NCI-H1048 (cell line): ENCODE data around the gene TUBGCP3.

Experiments
- DNase-seq: peaks from one replicate; lab custom pipeline; 2025; lab: John Stamatoyannopoulos, UW

The TUBGCP3 gene

GRCh38 chr13:112442483-112443090 is 145.4 kb downstream of the TUBGCP3 start:
- no peak for DNase-seq

GRCh38 chr13:112441779-112442310 is 146.1 kb downstream of the TUBGCP3 start:
- no peak for DNase-seq

DNA sequence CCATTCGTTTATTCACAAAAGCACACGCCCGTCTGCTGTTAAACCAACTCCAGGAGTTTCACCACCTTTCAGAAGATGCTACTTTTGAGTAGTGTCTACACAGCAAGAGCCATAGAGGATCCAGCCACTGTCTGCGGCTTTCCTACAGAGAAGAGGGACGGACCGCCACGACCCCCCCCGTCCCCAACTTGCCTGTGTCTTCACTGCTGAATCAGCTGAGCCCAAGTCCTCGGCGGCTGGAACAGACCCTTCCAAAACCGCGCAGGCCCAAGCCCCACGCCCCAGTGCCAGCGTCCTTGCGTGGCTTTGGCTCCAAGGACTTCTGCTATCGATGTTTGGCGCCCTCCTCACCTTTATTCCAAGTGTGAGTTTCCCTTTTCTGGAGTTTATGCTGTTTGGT is 146.7 kb downstream of the TUBGCP3 start:
- DNase-seq = no peak

DNA sequence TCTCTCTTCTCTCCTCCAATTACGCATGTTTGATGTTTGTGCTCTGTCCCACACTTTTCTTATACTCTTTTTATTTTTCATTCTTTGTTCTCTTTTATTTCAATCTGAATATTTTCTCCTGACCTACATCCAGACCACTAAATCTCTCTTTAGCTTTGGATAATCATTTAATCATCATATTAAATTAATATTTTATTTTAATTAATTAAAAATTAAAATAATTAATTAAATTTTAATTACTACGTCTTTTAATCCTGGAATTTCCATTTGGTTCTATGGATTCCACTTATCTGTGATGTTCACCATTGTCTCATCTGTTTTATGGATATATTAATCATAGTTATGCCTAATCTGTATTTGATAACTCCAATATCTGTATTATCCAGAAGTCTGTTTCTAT is 149.4 kb downstream of the TUBGCP3 start:
- no peak for DNase-seq

- DNase-seq = no peak
Measured at GRCh38 chr13:112438094-112438493, 149.9 kb downstream of the TUBGCP3 start.

- no peak for DNase-seq
Measured at GRCh38 chr13:112435973-112436372, 152.0 kb downstream of the TUBGCP3 start.
